AG04450 (cell line): ENCODE data around the gene RCAN3. TPM values are rescaled to one million over a fixed set of nuclear protein-coding genes. Genes with fewer than 3 reads are reported as not detected.
A peak's percentile ranks its signal among the peaks of the same experiment; 100 is the strongest.
"Not testable (repeated sequence)": the region's sequence is repeated elsewhere in the genome, so short reads cannot be mapped to it uniquely, and the experiment has no call there.

ENCODE experiments used
- CTCF ChIA-PET: fragments of 300-600, 350-600 bp; formaldehyde crosslinking; extraction: SDS; loops from one replicate; lab custom pipeline; 2022; ENCODE audit warnings: antibody characterized with exemption, inconsistent platforms; lab: Charles Lee
- POLR2A ChIA-PET: fragments of 350-600 bp; formaldehyde crosslinking; extraction: SDS; loops from one replicate; lab custom pipeline; 2021; ENCODE audit warnings: antibody characterized with exemption, inconsistent platforms; lab: Yijun Ruan, JAX
- DNase-seq: peaks from one replicate; pipeline ENCODE4 v3.0.0-alpha.2; 2011; ENCODE audit warnings: low read depth, low spot score
- H3K27ac ChIP-seq: one replicate; pipeline ENCODE4 v1.5.1; 2012; ENCODE audit warnings: low read depth, low read length, control low read depth
- H3K27me3 ChIP-seq: one replicate; pipeline ENCODE4 v1.6.0; 2012; ENCODE audit warnings: low read length; ENCODE audit not compliant: control insufficient read depth, insufficient read depth
- H3K4me3 ChIP-seq: 2 replicates; pipeline ENCODE4 v1.5.1; 2011; ENCODE audit warnings: mild to moderate bottlenecking, low read depth, low read length, control low read depth
- H3K9me3 ChIP-seq: 2 replicates; pipeline ENCODE4 v1.5.1; 2012; ENCODE audit warnings: low read length; ENCODE audit not compliant: control insufficient read depth, insufficient read depth
- CTCF ChIP-seq: IDR thresholded peaks from 2 replicates; pipeline ENCODE4 v1.5.1; 2011; ENCODE audit warnings: low read depth, low read length, control low read depth, inconsistent platforms
- polyA plus RNA-seq: library from polyadenylated mRNA; depleted of rRNA; stranded (reverse); fragments of >200 nt; gene quantifications from 2 replicates; pipeline ENCODE4 v1.2.3, GENCODE V29; 2011

Gene RCAN3
- polyA plus RNA-seq, 1 experiment, result 4.5 TPM

GRCh38 chr1:24526940-24527542 is 24.4 kb downstream of the RCAN3 start:
- TF ChIP-seq CTCF, result peak; percentile 60

DNA sequence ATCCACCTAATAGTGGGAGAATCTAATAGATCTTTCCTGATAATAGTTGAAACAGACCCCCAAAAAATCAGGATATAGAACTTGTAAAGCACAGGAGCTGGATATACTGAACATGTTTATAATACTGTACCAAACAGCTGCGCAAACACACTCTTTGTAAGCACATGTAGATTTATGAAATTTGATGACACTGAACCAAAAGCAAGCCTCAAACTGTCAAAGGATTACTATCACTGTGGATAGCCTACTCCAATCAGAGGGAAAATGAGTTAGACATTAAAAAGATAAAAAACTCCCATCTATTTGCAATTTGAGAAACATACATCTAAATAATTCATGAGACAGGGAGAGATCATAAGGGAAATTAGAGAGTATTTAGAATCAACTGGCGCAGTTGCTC is 26.1 kb downstream of the RCAN3 start:
- Histone ChIP-seq H3K27ac (no peak overlapping the region), H3K27me3 (no peaks in the 10 kb centered on the region), H3K4me3 (no peak overlapping the region), H3K9me3 (no peaks in the 10 kb centered on the region)
- ChIA-PET CTCF (interaction anchor here (0.5 to 4.3 kb wide), 6 partner anchors 13 to 330 kb away, joined by 3 to 24 read pairs (median 12); no protein-coding TSS in a partner anchor), POLR2A (no interaction called here)
- DNase-seq, result no peak
- TF ChIP-seq CTCF, result no peak

More at GRCh38 chr1:24526940-24527542, 24.4 kb downstream of the RCAN3 start:
- Histone ChIP-seq H3K27me3 (no peaks in the 10 kb centered on the region), H3K9me3 (no peaks in the 10 kb centered on the region), H3K27ac (no peak overlapping the region), H3K4me3 (no peak overlapping the region)
- ChIA-PET CTCF (interaction anchor here (0.7 to 4.3 kb wide), 14 partner anchors 9 to 377 kb away, joined by 3 to 24 read pairs (median 7); no protein-coding TSS in a partner anchor), POLR2A (no interaction called here)
- DNase-seq, result no peak

- H3K9me3 ChIP-seq, H3K27ac ChIP-seq, H3K27me3 ChIP-seq, DNase-seq, H3K4me3 ChIP-seq, POLR2A ChIA-PET: not testable (repeated sequence)
- CTCF ChIA-PET, result interaction anchor here (0.6 to 3.2 kb wide), 3 partner anchors 14 to 330 kb away, joined by 3 to 24 read pairs (median 10); no protein-coding TSS in a partner anchor
Measured at GRCh38 chr1:24529292-24529691, 26.7 kb downstream of the RCAN3 start.

- Histone ChIP-seq H3K9me3 (no peaks in the 10 kb centered on the region; the same call in 1 of the 2 replicates), H3K27ac (no peak overlapping the region), H3K27me3 (no peaks in the 10 kb centered on the region), H3K4me3 (no peak overlapping the region)
- no peak for DNase-seq
- ChIA-PET POLR2A (no interaction called here), CTCF (interaction anchor here (0.6 to 2.4 kb wide), 2 partner anchors 8 to 336 kb away, joined by 3 to 10 read pairs; no protein-coding TSS in a partner anchor)
- TF ChIP-seq CTCF, result no peak
Measured at GRCh38 chr1:24535021-24535424, 32.4 kb downstream of the RCAN3 start.

DNA sequence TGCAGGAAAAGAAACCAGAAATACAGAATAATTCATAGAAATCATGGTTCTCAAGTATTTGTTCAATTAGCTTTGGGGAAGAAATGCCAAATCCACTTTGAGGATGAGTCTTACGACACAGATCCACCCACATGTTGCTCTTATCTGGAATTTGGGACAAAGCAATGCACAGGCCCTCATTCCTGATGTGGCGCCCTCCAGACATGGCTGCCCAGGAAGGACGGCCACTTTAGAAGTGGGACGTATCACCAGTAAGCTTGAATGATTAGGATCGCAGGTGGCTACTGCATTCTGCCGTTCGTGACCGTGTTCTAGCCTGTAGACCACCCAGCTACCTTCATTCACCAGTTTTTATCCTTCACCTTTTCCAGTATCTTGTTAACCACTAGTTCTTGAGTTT is 33.1 kb downstream of the RCAN3 start:
- no peak for DNase-seq
- no peak for TF ChIP-seq CTCF
- Histone ChIP-seq H3K27me3 (no peaks in the 10 kb centered on the region), H3K9me3 (no peaks in the 10 kb centered on the region; the same call in 1 of the 2 replicates), H3K27ac (no peak overlapping the region), H3K4me3 (no peak overlapping the region)
- ChIA-PET CTCF (interaction anchor here (0.9 to 2.4 kb wide), 2 partner anchors 9 to 51 kb away, joined by 5 to 10 read pairs; no protein-coding TSS in a partner anchor), POLR2A (no interaction called here)
